SK-N-SH treated with all-trans-retinoic acid at 6 μM for 48 hours (cell line): ENCODE measurements around the gene APLF.

Experiments
- ATAC-seq: fragments of 200-7000 bp; cut with Tn5 transposase; 3 replicates; pipeline ENCODE4 v1.9.1; 2020; ENCODE audit warnings: mild to moderate bottlenecking, moderate library complexity
- ARNTL ChIP-seq: fragments of 450-650 bp; formaldehyde crosslinking; IDR thresholded peaks from 2 replicates; pipeline ENCODE4 v1.5.0; 2020; ENCODE audit warnings: low read depth, mild to moderate bottlenecking, moderate library complexity, borderline replicate concordance
- BACH2 ChIP-seq: fragments of 250-450 bp; sonication (Bioruptor Pico); IDR thresholded peaks from 2 replicates; pipeline ENCODE4 v1.9.0; 2021; ENCODE audit warnings: mild to moderate bottlenecking, borderline replicate concordance
- CSDC2 ChIP-seq: fragments of 250-450 bp; sonication (Bioruptor Pico); IDR thresholded peaks from 2 replicates; pipeline ENCODE4 v1.5.0; 2020; ENCODE audit warnings: mild to moderate bottlenecking, moderate library complexity
- ESRRG ChIP-seq: fragments of 250-450 bp; sonication (Bioruptor Pico); IDR thresholded peaks from 2 replicates; pipeline ENCODE4 v1.6.1; 2021; ENCODE audit warnings: mild to moderate bottlenecking
- GLIS3 ChIP-seq: fragments of 250-450 bp; sonication (Bioruptor Pico); IDR thresholded peaks from 2 replicates; pipeline ENCODE4 v1.5.0; 2020; ENCODE audit warnings: mild to moderate bottlenecking, moderate library complexity
- OSR1 ChIP-seq: fragments of 250-450 bp; sonication (Bioruptor Pico); IDR thresholded peaks from 2 replicates; pipeline ENCODE4 v1.8.0; 2022; ENCODE audit warnings: moderate library complexity, mild to moderate bottlenecking, inconsistent platforms
- PPARA ChIP-seq: fragments of 250-450 bp; sonication (Bioruptor Pico); IDR thresholded peaks from 2 replicates; pipeline ENCODE4 v1.5.0; 2020; ENCODE audit warnings: mild to moderate bottlenecking, borderline replicate concordance
- SNAI2 ChIP-seq: fragments of 250-450 bp; sonication (Bioruptor Pico); IDR thresholded peaks from 2 replicates; pipeline ENCODE4 v1.5.0; 2020; ENCODE audit warnings: mild to moderate bottlenecking, moderate library complexity
- TCF4 ChIP-seq: fragments of 250-450 bp; sonication (Bioruptor Pico); IDR thresholded peaks from 2 replicates; pipeline ENCODE4 v1.8.0; 2021; ENCODE audit warnings: mild to moderate bottlenecking, moderate library complexity, borderline replicate concordance
- TOX ChIP-seq: fragments of 250-450 bp; sonication (Bioruptor Pico); IDR thresholded peaks from 2 replicates; pipeline ENCODE4 v1.8.0; 2021; ENCODE audit warnings: mild to moderate bottlenecking, moderate library complexity, borderline replicate concordance
- ZC3H10 ChIP-seq: fragments of 250-450 bp; sonication (Bioruptor Pico); IDR thresholded peaks from 2 replicates; pipeline ENCODE4 v1.5.1; 2021; ENCODE audit warnings: mild to moderate bottlenecking, moderate library complexity
- ZFP3 ChIP-seq: fragments of 250-450 bp; sonication (Bioruptor Pico); IDR thresholded peaks from 2 replicates; pipeline ENCODE4 v1.5.0; 2020; ENCODE audit warnings: mild to moderate bottlenecking, moderate library complexity
- ZFP30 ChIP-seq: fragments of 450-650 bp; formaldehyde crosslinking; IDR thresholded peaks from 2 replicates; pipeline ENCODE4 v1.5.0; 2022; ENCODE audit warnings: mild to moderate bottlenecking, moderate library complexity
- ZNF70 ChIP-seq: fragments of 450-650 bp; formaldehyde crosslinking; IDR thresholded peaks from 2 replicates; pipeline ENCODE4 v1.5.0; 2020; ENCODE audit warnings: mild to moderate bottlenecking, moderate library complexity
- TF ChIP-seq, protein P1 (sequence below): fragments of 250-450 bp; sonication (Bioruptor Pico); IDR thresholded peaks from 2 replicates; pipeline ENCODE4 v1.5.1; 2021; ENCODE audit warnings: mild to moderate bottlenecking, moderate library complexity
- TF ChIP-seq, protein P2 (sequence below): fragments of 250-450 bp; sonication (Bioruptor Pico); IDR thresholded peaks from 2 replicates; pipeline ENCODE4 v1.8.0; 2021; ENCODE audit warnings: low read depth, mild to moderate bottlenecking, moderate library complexity, borderline replicate concordance
- TF ChIP-seq, protein P3 (sequence below): fragments of 250-450 bp; sonication (Bioruptor Pico); IDR thresholded peaks from 2 replicates; pipeline ENCODE4 v1.5.1; 2020; ENCODE audit warnings: low read depth, mild to moderate bottlenecking, moderate library complexity
- TF ChIP-seq, protein P4 (sequence below): fragments of 250-450 bp; sonication (Bioruptor Pico); IDR thresholded peaks from 2 replicates; pipeline ENCODE4 v1.5.0; 2020; ENCODE audit warnings: mild to moderate bottlenecking, moderate library complexity

Gene APLF

DNA sequence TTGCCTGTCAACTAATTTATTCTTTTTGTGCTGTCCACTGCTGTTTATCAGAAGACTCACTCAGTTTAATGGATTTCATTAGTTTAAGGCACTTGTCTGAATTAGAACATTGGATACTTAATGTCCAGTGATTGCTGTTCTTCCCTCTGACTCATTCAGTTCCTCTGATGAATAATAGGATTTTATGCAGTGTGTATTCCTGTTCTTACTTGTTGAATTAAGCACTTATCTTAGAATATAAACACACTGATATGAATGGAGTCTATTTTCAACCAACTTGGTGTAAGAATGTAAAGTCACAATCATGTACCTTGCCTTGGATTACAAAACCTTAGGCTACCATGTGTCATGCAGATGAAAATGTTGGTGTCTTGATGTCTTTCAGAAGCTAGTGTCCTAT lies 89.0 kb downstream of the APLF start:
- ATAC-seq: no peak
- TF ChIP-seq, protein P1, sequence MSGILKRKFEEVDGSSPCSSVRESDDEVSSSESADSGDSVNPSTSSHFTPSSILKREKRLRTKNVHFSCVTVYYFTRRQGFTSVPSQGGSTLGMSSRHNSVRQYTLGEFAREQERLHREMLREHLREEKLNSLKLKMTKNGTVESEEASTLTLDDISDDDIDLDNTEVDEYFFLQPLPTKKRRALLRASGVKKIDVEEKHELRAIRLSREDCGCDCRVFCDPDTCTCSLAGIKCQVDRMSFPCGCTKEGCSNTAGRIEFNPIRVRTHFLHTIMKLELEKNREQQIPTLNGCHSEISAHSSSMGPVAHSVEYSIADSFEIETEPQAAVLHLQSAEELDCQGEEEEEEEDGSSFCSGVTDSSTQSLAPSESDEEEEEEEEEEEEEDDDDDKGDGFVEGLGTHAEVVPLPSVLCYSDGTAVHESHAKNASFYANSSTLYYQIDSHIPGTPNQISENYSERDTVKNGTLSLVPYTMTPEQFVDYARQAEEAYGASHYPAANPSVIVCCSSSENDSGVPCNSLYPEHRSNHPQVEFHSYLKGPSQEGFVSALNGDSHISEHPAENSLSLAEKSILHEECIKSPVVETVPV (CRISPR knock-in tag): no peak
- TF ChIP-seq ZFP30 (no peak), CSDC2 (CRISPR knock-in tag) (no peak), SNAI2 (CRISPR knock-in tag) (no peak), OSR1 (CRISPR knock-in tag) (no peak), BACH2 (no peak), ARNTL (CRISPR knock-in tag) (no peak), ZC3H10 (CRISPR knock-in tag) (no peak), ZFP3 (no peak), TOX (CRISPR knock-in tag) (no peak), PPARA (CRISPR knock-in tag) (no peak)
- TF ChIP-seq, protein P2, sequence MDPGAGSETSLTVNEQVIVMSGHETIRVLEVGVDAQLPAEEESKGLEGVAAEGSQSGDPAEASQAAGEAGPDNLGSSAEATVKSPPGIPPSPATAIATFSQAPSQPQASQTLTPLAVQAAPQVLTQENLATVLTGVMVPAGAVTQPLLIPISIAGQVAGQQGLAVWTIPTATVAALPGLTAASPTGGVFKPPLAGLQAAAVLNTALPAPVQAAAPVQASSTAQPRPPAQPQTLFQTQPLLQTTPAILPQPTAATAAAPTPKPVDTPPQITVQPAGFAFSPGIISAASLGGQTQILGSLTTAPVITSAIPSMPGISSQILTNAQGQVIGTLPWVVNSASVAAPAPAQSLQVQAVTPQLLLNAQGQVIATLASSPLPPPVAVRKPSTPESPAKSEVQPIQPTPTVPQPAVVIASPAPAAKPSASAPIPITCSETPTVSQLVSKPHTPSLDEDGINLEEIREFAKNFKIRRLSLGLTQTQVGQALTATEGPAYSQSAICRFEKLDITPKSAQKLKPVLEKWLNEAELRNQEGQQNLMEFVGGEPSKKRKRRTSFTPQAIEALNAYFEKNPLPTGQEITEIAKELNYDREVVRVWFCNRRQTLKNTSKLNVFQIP (CRISPR knock-in tag): no peak
- TF ChIP-seq, protein P3, sequence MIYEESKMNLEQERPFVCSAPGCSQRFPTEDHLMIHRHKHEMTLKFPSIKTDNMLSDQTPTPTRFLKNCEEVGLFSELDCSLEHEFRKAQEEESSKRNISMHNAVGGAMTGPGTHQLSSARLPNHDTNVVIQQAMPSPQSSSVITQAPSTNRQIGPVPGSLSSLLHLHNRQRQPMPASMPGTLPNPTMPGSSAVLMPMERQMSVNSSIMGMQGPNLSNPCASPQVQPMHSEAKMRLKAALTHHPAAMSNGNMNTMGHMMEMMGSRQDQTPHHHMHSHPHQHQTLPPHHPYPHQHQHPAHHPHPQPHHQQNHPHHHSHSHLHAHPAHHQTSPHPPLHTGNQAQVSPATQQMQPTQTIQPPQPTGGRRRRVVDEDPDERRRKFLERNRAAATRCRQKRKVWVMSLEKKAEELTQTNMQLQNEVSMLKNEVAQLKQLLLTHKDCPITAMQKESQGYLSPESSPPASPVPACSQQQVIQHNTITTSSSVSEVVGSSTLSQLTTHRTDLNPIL (CRISPR knock-in tag): no peak
- TF ChIP-seq, all 23 proteins: peak for 0

DNA sequence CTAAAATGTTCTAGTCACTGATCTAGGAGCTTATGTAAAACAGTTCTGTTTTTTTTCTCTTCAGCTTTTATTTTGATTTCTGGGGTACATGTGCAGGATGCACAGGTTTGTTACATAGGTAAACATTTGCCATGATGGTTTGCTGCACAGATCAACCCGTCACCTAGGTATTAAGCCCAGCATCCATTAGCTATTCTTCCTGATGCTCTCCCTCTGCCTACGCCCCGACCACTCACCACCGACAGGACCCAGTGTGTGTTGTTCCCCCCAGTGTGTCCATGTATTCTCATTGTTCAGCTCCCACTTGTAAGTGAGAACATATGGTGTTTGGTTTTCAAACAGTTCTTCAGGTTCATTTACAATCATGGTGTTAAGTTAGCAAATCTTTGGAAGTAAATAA lies 91.2 kb downstream of the APLF start:
- ATAC-seq: no peak
- TF ChIP-seq SNAI2 (CRISPR knock-in tag): no peak
- TF ChIP-seq, protein P1 (CRISPR knock-in tag): no peak
- no peak for TF ChIP-seq ESRRG (CRISPR knock-in tag)
- TF ChIP-seq, protein P4, sequence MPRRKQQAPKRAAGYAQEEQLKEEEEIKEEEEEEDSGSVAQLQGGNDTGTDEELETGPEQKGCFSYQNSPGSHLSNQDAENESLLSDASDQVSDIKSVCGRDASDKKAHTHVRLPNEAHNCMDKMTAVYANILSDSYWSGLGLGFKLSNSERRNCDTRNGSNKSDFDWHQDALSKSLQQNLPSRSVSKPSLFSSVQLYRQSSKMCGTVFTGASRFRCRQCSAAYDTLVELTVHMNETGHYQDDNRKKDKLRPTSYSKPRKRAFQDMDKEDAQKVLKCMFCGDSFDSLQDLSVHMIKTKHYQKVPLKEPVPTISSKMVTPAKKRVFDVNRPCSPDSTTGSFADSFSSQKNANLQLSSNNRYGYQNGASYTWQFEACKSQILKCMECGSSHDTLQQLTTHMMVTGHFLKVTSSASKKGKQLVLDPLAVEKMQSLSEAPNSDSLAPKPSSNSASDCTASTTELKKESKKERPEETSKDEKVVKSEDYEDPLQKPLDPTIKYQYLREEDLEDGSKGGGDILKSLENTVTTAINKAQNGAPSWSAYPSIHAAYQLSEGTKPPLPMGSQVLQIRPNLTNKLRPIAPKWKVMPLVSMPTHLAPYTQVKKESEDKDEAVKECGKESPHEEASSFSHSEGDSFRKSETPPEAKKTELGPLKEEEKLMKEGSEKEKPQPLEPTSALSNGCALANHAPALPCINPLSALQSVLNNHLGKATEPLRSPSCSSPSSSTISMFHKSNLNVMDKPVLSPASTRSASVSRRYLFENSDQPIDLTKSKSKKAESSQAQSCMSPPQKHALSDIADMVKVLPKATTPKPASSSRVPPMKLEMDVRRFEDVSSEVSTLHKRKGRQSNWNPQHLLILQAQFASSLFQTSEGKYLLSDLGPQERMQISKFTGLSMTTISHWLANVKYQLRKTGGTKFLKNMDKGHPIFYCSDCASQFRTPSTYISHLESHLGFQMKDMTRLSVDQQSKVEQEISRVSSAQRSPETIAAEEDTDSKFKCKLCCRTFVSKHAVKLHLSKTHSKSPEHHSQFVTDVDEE (CRISPR knock-in tag): no peak

DNA sequence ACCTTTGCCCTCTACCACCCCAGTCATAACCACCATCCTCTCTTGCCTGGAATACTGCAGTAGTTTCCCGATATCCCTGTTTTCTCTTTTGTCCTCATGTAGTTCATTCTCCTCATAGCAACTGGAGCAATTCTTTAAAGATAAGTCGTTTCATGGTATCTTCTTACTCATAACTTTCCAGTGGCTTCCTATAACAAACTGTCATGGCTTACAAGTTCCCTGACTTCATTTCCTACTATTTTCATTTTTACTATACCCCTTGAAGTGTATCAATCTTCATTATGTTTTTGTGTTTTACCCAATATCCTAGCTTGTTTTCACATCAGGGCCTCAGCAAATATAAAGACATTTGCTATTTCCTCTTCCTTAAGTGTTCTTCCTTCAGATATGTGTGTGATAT lies 92.3 kb downstream of the APLF start:
- TF ChIP-seq GLIS3 (CRISPR knock-in tag): no peak
- TF ChIP-seq CSDC2 (CRISPR knock-in tag): no peak
- TF ChIP-seq, protein P1 (CRISPR knock-in tag): no peak
- no peak for TF ChIP-seq PPARA (CRISPR knock-in tag)
- no peak for TF ChIP-seq ZFP30
- no peak for TF ChIP-seq TCF4 (CRISPR knock-in tag)
- TF ChIP-seq OSR1 (CRISPR knock-in tag): no peak
- TF ChIP-seq BACH2: no peak
- no peak for TF ChIP-seq TOX (CRISPR knock-in tag)
- TF ChIP-seq, protein P3 (CRISPR knock-in tag): no peak
- TF ChIP-seq ZNF70: no peak
- no peak for TF ChIP-seq SNAI2 (CRISPR knock-in tag)
- TF ChIP-seq, all 23 proteins: peak for 0
- ATAC-seq: no peak
